RKO (cell line): ENCODE measurements around the gene PARP15.

Experiments used
- DNase-seq: peaks from one replicate; pipeline ENCODE4 v3.0.0-alpha.2; 2016; ENCODE audit warnings: low spot score

The PARP15 gene

GRCh38 chr3:122572940-122573412 is 4.5 kb upstream of the PARP15 start:
- no peak for DNase-seq

- DNase-seq = no peak
Observed at GRCh38 chr3:122576174-122576940, 1.1 kb upstream of the PARP15 start.

GRCh38 chr3:122578069-122578740 is 755 bp downstream of the PARP15 start:
- no peak for DNase-seq

GRCh38 chr3:122580470-122580869 is 3.0 kb downstream of the PARP15 start:
- no peak for DNase-seq

- DNase-seq = no peak
Observed at GRCh38 chr3:122581622-122582021, 4.2 kb downstream of the PARP15 start.

GRCh38 chr3:122582390-122582789 is 4.9 kb downstream of the PARP15 start:
- no peak for DNase-seq

- no peak for DNase-seq
Observed at GRCh38 chr3:122586098-122586497, 8.6 kb downstream of the PARP15 start.

GRCh38 chr3:122586773-122587485 is 9.5 kb downstream of the PARP15 start:
- DNase-seq = no peak

GRCh38 chr3:122587572-122587971 is 10.1 kb downstream of the PARP15 start:
- no peak for DNase-seq

GRCh38 chr3:122589297-122589696 is 11.8 kb downstream of the PARP15 start:
- no peak for DNase-seq

GRCh38 chr3:122590610-122591009 is 13.2 kb downstream of the PARP15 start:
- DNase-seq = no peak

GRCh38 chr3:122594025-122594424 is 16.6 kb downstream of the PARP15 start:
- no peak for DNase-seq

GRCh38 chr3:122598151-122598550 is 20.7 kb downstream of the PARP15 start:
- DNase-seq = no peak

GRCh38 chr3:122598556-122598955 is 21.1 kb downstream of the PARP15 start:
- no peak for DNase-seq

- DNase-seq = no peak
Observed at GRCh38 chr3:122602011-122602710, 24.7 kb downstream of the PARP15 start.

- DNase-seq = no peak
Observed at GRCh38 chr3:122603056-122603455, 25.6 kb downstream of the PARP15 start.

GRCh38 chr3:122606330-122606729 is 28.9 kb downstream of the PARP15 start:
- DNase-seq = no peak

- DNase-seq = no peak
Observed at GRCh38 chr3:122608916-122609315, 31.5 kb downstream of the PARP15 start.

GRCh38 chr3:122609798-122610559 is 32.5 kb downstream of the PARP15 start:
- peak; percentile 90 for DNase-seq

GRCh38 chr3:122612696-122613095 is 35.2 kb downstream of the PARP15 start:
- DNase-seq = no peak

- no peak for DNase-seq
Observed at GRCh38 chr3:122615303-122615702, 37.9 kb downstream of the PARP15 start.
